ENCODE results near the gene BIRC6. TPM values are rescaled to one million over a fixed set of nuclear protein-coding genes. Genes with fewer than 3 reads are reported as not detected.

Gene BIRC6
- polyA plus RNA-seq, 2 donors: 10.8 to 16.2 TPM

DNA sequence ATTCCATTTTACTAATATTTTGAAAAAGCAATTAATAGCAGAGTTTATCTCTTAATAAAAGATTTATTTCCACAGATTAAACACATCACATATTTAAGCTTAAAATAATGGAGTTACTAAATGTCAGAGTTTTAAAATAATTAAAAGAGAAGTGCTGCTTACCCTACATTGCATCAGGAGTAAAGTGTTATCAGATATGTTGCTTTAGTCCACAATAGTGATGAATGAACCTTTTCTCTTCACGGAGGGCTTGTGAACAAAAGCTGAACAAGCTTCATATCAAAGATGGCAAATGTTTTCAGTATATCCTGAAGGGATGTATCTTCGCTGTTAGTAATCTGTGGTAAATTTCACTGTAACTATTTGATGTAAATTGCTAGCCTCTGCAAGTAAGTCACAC is 201.7 kb downstream of the BIRC6 start:
- H3K27ac ChIP-seq (ENCODE audit: low read depth in 2 of 2, low read length in 1 of 2): no peak overlapping the region
- H3K4me3 ChIP-seq (ENCODE audit: low read depth in 1 of 2, low read length in 2 of 2): no peak overlapping the region
- no peaks in the 10 kb centered on the region for H3K4me1 ChIP-seq (ENCODE audit: control insufficient read depth in 2 of 2, insufficient read depth in 2 of 2, low read length in 1 of 2)
- WGBS, 2 donors: 86 to 89% methylated on average over 2 of the region's 2 CpGs
- no peaks in the 10 kb centered on the region for H3K9me3 ChIP-seq (ENCODE audit: control insufficient read depth in 2 of 2, insufficient read depth in 1 of 2, low read depth in 1 of 2, low read length in 1 of 2)
- H3K27me3 ChIP-seq (ENCODE audit: control insufficient read depth in 1 of 2, insufficient read depth in 2 of 2, low read length in 2 of 2): no peaks in the 10 kb centered on the region
- H3K36me3 ChIP-seq (ENCODE audit: control insufficient read depth in 2 of 2, insufficient read depth in 2 of 2, low read length in 1 of 2): peaks cover 0 to 2% of the 10 kb centered on the region in 2 donors

DNA sequence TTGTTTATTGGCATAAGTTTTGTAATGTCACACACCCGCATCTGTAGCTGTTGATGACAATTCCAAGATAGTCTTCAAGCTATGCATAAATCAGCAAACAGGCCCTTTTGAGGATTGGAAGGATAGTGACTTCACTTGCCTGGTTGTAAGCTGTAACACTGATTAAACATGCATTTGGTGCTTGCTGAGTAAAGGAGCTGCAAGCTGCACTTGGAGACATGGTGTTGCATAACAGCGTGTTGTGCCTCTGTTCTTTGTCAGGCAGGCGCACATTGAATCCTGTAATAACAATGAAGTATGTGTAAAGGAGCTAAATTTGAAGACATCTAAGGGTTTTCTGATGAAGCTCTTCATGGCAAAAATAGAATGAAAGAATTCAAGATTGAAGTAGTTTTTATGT is 202.3 kb downstream of the BIRC6 start:
- no peaks in the 10 kb centered on the region for H3K4me1 ChIP-seq (ENCODE audit: control insufficient read depth in 2 of 2, insufficient read depth in 2 of 2, low read length in 1 of 2)
- 89 to 97% methylated on average over 3 of the region's 3 CpGs for WGBS, 2 donors
- no peak overlapping the region for H3K4me3 ChIP-seq (ENCODE audit: low read depth in 1 of 2, low read length in 2 of 2)
- no peak overlapping the region for H3K27ac ChIP-seq (ENCODE audit: low read depth in 2 of 2, low read length in 1 of 2)
- H3K36me3 ChIP-seq (ENCODE audit: control insufficient read depth in 2 of 2, insufficient read depth in 2 of 2, low read length in 1 of 2): peaks cover 0 to 2% of the 10 kb centered on the region in 2 donors
- no peaks in the 10 kb centered on the region for H3K27me3 ChIP-seq (ENCODE audit: control insufficient read depth in 1 of 2, insufficient read depth in 2 of 2, low read length in 2 of 2)
- no peaks in the 10 kb centered on the region for H3K9me3 ChIP-seq (ENCODE audit: control insufficient read depth in 2 of 2, insufficient read depth in 1 of 2, low read depth in 1 of 2, low read length in 1 of 2)

DNA sequence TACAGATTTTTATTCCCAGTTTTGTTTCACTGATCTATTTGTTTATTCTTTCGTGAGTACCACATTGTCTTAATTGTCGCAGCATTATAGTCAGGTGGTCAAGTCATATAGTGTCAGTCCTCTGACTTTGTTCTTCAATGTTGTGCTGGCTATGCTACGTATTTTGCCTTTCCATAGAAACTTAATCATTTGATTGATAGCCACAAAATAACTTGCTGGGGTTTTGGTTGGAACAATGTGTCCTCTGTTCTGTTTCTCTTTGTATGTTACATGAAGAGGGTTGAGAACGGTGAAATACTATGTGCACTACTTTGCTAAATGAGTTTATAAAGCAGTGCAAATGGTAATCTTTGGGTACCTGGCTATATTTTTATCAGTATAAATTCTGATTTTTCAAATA is 206.1 kb downstream of the BIRC6 start:
- no peaks in the 10 kb centered on the region for H3K27me3 ChIP-seq (ENCODE audit: control insufficient read depth in 1 of 2, insufficient read depth in 2 of 2, low read length in 2 of 2)
- H3K9me3 ChIP-seq (ENCODE audit: control insufficient read depth in 2 of 2, insufficient read depth in 1 of 2, low read depth in 1 of 2, low read length in 1 of 2): peaks cover 0 to 3% of the 10 kb centered on the region in 2 donors
- no peaks in the 10 kb centered on the region for H3K4me1 ChIP-seq (ENCODE audit: control insufficient read depth in 2 of 2, insufficient read depth in 2 of 2, low read length in 1 of 2)
- H3K4me3 ChIP-seq (ENCODE audit: low read depth in 1 of 2, low read length in 2 of 2): no peak overlapping the region
- peaks cover 0 to 5% of the 10 kb centered on the region in 2 donors for H3K36me3 ChIP-seq (ENCODE audit: control insufficient read depth in 2 of 2, insufficient read depth in 2 of 2, low read length in 1 of 2)
- 91 to 93% methylated on average over 4 of the region's 4 CpGs for WGBS, 2 donors
- H3K27ac ChIP-seq (ENCODE audit: low read depth in 2 of 2, low read length in 1 of 2): no peak overlapping the region

DNA sequence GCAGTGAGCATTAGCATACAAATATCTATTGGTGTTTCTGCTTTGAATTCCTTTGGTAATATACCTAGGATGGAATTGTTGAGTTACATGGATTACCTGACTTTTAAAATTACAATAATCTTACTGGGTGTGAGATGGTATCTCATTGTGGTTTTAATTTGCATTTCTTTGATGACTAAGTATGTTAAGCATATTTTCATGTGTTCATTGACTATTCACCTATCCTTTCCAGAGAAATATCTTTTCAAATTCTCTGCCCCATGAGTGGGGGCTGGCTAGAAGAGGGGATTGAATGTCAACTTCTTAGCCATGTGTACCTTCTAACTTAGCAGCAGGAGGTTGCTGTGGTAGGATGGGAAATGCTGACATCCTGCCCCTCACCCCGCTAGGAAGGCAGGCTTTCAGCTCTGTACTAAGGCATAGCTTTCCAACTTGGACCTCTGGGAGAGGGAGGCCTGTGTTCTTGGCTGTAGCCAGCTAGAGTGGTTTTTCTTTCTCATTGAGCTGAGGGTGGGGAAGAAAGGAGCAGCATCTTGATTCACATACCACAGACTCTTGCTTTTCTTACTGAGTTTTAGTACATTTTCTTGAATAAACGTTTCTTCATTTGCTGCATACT is 207.7 kb downstream of the BIRC6 start:
- peaks cover 0 to 3% of the 10 kb centered on the region in 2 donors for H3K36me3 ChIP-seq (ENCODE audit: control insufficient read depth in 2 of 2, insufficient read depth in 2 of 2, low read length in 1 of 2)
- WGBS, 2 donors: 75 to 87% methylated on average over 2 of the region's 2 CpGs

DNA sequence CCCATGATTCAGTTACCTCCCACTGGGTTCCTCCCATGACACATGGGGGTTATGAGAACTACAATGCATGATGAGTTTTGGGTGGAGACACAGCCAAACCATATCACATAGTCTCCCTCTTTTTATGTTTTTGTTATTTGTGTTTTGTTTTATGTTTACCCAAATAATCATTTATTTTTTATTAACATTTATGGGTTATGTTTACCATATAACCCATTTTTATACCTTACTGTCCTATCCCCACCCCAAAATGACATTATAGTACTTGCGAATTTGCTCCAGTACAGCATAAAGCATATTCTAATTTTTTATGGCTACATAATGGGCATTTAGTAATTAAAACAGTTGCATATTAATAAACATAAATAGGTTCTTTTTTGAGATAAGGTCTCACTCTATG is 209.1 kb downstream of the BIRC6 start:
- H3K36me3 ChIP-seq (ENCODE audit: control insufficient read depth in 2 of 2, insufficient read depth in 2 of 2, low read length in 1 of 2): peaks cover 0 to 3% of the 10 kb centered on the region in 2 donors
- peaks cover 0 to 3% of the 10 kb centered on the region in 2 donors for H3K9me3 ChIP-seq (ENCODE audit: control insufficient read depth in 2 of 2, insufficient read depth in 1 of 2, low read depth in 1 of 2, low read length in 1 of 2)
- WGBS, 2 donors: 100% methylated on average over 1 of the region's 1 CpG
- H3K27ac ChIP-seq (ENCODE audit: low read depth in 2 of 2, low read length in 1 of 2): no peak overlapping the region
- H3K4me3 ChIP-seq (ENCODE audit: low read depth in 1 of 2, low read length in 2 of 2): no peak overlapping the region
- H3K27me3 ChIP-seq (ENCODE audit: control insufficient read depth in 1 of 2, insufficient read depth in 2 of 2, low read length in 2 of 2): no peaks in the 10 kb centered on the region
- H3K4me1 ChIP-seq (ENCODE audit: control insufficient read depth in 2 of 2, insufficient read depth in 2 of 2, low read length in 1 of 2): no peaks in the 10 kb centered on the region

More for the DNA sequence above, 207.7 kb downstream of the BIRC6 start:
- Histone ChIP-seq H3K4me1 (ENCODE audit: control insufficient read depth in 2 of 2, insufficient read depth in 2 of 2, low read length in 1 of 2) (no peaks in the 10 kb centered on the region), H3K27ac (ENCODE audit: low read depth in 2 of 2, low read length in 1 of 2) (no peak overlapping the region), H3K9me3 (ENCODE audit: control insufficient read depth in 2 of 2, insufficient read depth in 1 of 2, low read depth in 1 of 2, low read length in 1 of 2) (peaks cover 0 to 3% of the 10 kb centered on the region in 2 donors), H3K27me3 (ENCODE audit: control insufficient read depth in 1 of 2, insufficient read depth in 2 of 2, low read length in 2 of 2) (no peaks in the 10 kb centered on the region), H3K4me3 (ENCODE audit: low read depth in 1 of 2, low read length in 2 of 2) (no peak overlapping the region)

DNA sequence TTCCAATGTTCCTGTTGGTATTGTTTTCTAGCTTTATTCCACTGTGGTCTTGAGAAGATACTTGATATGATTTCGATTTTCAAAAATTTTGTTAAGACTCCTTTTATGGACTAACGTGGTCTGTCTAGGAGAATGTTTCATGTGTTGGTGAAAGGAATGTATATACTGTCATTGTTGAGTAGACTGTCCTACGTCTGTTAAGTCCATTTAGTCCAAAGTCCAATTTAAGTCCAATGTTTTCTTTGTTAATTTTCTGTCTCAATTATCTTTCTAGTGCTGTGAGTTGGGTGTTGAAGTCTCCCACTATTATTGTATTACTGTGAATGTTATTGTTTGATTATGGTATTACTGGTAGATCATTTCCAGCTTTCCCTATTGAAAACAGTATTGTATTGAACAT is 215.2 kb downstream of the BIRC6 start:
- Histone ChIP-seq H3K4me3 (ENCODE audit: low read depth in 1 of 2, low read length in 2 of 2) (no peak overlapping the region), H3K36me3 (ENCODE audit: control insufficient read depth in 2 of 2, insufficient read depth in 2 of 2, low read length in 1 of 2) (no peaks in the 10 kb centered on the region), H3K27ac (ENCODE audit: low read depth in 2 of 2, low read length in 1 of 2) (no peak overlapping the region), H3K9me3 (ENCODE audit: control insufficient read depth in 2 of 2, insufficient read depth in 1 of 2, low read depth in 1 of 2, low read length in 1 of 2) (no peaks in the 10 kb centered on the region), H3K4me1 (ENCODE audit: control insufficient read depth in 2 of 2, insufficient read depth in 2 of 2, low read length in 1 of 2) (no peaks in the 10 kb centered on the region), H3K27me3 (ENCODE audit: control insufficient read depth in 1 of 2, insufficient read depth in 2 of 2, low read length in 2 of 2) (no peaks in the 10 kb centered on the region)
- WGBS, 2 donors: 80 to 89% methylated on average over 3 of the region's 3 CpGs

DNA sequence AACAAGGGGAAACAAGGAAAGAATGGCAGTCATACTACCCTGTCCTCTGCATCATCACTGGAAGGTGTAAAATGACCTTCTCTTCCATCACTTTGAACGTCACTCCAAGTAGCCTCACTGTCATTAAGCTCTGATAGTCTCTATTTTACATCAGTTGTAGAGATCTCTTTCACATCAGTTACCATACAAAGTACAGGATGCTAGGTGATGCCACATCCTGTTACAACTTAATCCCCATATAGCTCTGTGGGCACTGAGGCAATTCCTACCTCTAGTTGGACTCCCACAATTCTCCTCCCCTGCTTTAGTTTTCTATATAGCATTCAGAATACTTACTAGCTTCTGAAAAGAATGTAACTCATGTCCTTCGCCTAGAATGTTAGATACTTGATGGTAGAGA is 215.9 kb downstream of the BIRC6 start:
- 91 to 92% methylated on average over 2 of the region's 2 CpGs for WGBS, 2 donors
- Histone ChIP-seq H3K4me3 (ENCODE audit: low read depth in 1 of 2, low read length in 2 of 2) (no peak overlapping the region), H3K27ac (ENCODE audit: low read depth in 2 of 2, low read length in 1 of 2) (no peak overlapping the region), H3K4me1 (ENCODE audit: control insufficient read depth in 2 of 2, insufficient read depth in 2 of 2, low read length in 1 of 2) (no peaks in the 10 kb centered on the region), H3K9me3 (ENCODE audit: control insufficient read depth in 2 of 2, insufficient read depth in 1 of 2, low read depth in 1 of 2, low read length in 1 of 2) (no peaks in the 10 kb centered on the region), H3K36me3 (ENCODE audit: control insufficient read depth in 2 of 2, insufficient read depth in 2 of 2, low read length in 1 of 2) (no peaks in the 10 kb centered on the region), H3K27me3 (ENCODE audit: control insufficient read depth in 1 of 2, insufficient read depth in 2 of 2, low read length in 2 of 2) (no peaks in the 10 kb centered on the region)

DNA sequence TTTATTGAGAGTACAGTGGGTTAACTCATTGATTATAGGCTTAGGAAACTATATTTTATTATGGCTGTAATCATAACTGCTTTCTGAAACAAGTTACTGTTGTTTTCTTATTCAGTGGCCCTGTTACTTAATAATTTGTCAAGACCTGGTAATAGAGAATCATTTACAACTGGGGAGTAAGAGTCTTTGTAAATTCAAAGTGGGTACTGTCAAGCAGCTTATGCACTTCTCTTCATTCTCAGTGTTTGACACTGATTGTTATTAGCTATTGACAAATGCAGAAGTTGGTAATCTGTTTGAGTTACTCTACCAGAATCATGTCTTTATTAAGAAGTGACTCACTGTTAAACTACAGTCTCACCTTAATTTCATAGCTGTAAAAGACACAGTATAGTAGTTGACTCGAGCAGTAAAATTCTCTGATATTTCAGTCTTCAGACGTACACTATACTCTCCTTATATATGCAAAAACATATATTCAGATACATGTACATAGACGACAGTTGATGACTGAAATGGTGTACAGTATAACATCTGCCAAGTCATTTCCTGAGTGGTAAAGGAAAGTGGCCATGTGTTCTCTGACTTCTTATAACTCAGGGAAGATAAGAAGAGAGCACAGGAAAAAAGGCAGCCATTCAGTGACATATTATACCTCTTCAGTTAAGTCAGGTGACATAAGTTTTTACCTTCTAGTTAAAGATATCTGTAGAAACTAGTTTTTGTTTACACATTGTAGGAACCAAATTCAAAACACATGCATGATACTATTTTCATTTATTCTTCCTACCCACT is 235.0 kb downstream of the BIRC6 start:
- no peak overlapping the region for H3K27ac ChIP-seq (ENCODE audit: low read depth in 2 of 2, low read length in 1 of 2)
- WGBS, 2 donors: 63 to 79% methylated on average over 3 of the region's 3 CpGs
- no peaks in the 10 kb centered on the region for H3K9me3 ChIP-seq (ENCODE audit: control insufficient read depth in 2 of 2, insufficient read depth in 1 of 2, low read depth in 1 of 2, low read length in 1 of 2)
- no peak overlapping the region for H3K4me3 ChIP-seq (ENCODE audit: low read depth in 1 of 2, low read length in 2 of 2)
- no peaks in the 10 kb centered on the region for H3K4me1 ChIP-seq (ENCODE audit: control insufficient read depth in 2 of 2, insufficient read depth in 2 of 2, low read length in 1 of 2)
- H3K27me3 ChIP-seq (ENCODE audit: control insufficient read depth in 1 of 2, insufficient read depth in 2 of 2, low read length in 2 of 2): no peaks in the 10 kb centered on the region
- H3K36me3 ChIP-seq (ENCODE audit: control insufficient read depth in 2 of 2, insufficient read depth in 2 of 2, low read length in 1 of 2): peaks cover 0 to 3% of the 10 kb centered on the region in 2 donors

DNA sequence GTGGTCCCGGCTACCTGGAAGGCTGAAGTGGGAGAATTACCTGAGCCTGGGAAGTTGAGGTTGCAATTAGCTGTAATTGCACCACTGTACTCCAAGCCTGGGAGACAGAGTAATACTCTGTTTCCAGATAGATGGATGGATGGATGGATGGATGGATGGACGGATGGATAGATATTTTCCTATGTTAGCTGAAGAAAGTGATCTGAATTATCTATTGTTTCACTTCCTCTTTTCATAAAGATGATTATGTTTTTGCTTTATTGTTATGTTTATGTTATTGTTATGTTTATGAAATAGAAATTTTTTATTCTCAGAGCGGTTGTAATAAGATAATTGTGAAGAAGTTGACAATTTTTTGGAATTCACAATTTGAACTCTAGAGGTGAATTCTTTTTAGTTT is 237.8 kb downstream of the BIRC6 start:
- H3K27ac ChIP-seq (ENCODE audit: low read depth in 2 of 2, low read length in 1 of 2): no peak overlapping the region
- peaks cover 2 to 4% of the 10 kb centered on the region in 2 donors for H3K36me3 ChIP-seq (ENCODE audit: control insufficient read depth in 2 of 2, insufficient read depth in 2 of 2, low read length in 1 of 2)
- 92% methylated on average over 3 of the region's 3 CpGs for WGBS, 2 donors
- no peaks in the 10 kb centered on the region for H3K4me1 ChIP-seq (ENCODE audit: control insufficient read depth in 2 of 2, insufficient read depth in 2 of 2, low read length in 1 of 2)
- H3K4me3 ChIP-seq (ENCODE audit: low read depth in 1 of 2, low read length in 2 of 2): no peak overlapping the region
- no peaks in the 10 kb centered on the region for H3K27me3 ChIP-seq (ENCODE audit: control insufficient read depth in 1 of 2, insufficient read depth in 2 of 2, low read length in 2 of 2)
- H3K9me3 ChIP-seq (ENCODE audit: control insufficient read depth in 2 of 2, insufficient read depth in 1 of 2, low read depth in 1 of 2, low read length in 1 of 2): no peaks in the 10 kb centered on the region

DNA sequence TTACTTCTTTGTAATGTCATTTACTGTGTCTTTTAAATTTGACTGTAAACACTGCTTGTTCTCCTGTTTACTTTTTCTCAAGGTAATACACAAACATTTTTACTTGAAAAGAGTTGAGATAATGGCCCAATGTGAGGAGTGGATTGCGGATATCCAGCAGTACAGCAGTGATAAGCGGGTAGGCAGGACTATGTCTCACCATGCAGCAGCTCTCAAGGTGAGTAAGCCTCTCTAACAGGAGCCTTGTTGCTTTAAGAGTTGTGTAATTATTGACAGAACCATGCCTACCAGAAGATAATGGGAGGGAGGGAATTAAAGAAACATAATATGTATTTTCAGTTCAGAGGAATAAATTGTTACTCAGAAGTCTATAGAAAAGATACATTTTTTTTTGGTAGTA is 254.5 kb downstream of the BIRC6 start:
- Histone ChIP-seq H3K36me3 (ENCODE audit: control insufficient read depth in 2 of 2, insufficient read depth in 2 of 2, low read length in 1 of 2) (peaks cover 7 to 10% of the 10 kb centered on the region in 2 donors), H3K9me3 (ENCODE audit: control insufficient read depth in 2 of 2, insufficient read depth in 1 of 2, low read depth in 1 of 2, low read length in 1 of 2) (no peaks in the 10 kb centered on the region), H3K4me3 (ENCODE audit: low read depth in 1 of 2, low read length in 2 of 2) (no peak overlapping the region), H3K4me1 (ENCODE audit: control insufficient read depth in 2 of 2, insufficient read depth in 2 of 2, low read length in 1 of 2) (no peaks in the 10 kb centered on the region), H3K27me3 (ENCODE audit: control insufficient read depth in 1 of 2, insufficient read depth in 2 of 2, low read length in 2 of 2) (no peaks in the 10 kb centered on the region), H3K27ac (ENCODE audit: low read depth in 2 of 2, low read length in 1 of 2) (no peak overlapping the region)
- WGBS, 2 donors: 87 to 93% methylated on average over 2 of the region's 2 CpGs
